IPS-NIHi7 (cell line): ENCODE data around the gene MFAP4.
A peak's percentile ranks its signal among the peaks of the same experiment; 100 is the strongest.

Experiments
- DNase-seq: peaks from one replicate; pipeline ENCODE4 v3.0.0; 2012; ENCODE audit warnings: mixed read lengths; ENCODE audit errors: extremely low spot score

Gene MFAP4

GRCh38 chr17:19385521-19385983 is 1.4 kb downstream of the MFAP4 start:
- DNase-seq = no peak

- no peak for DNase-seq
Measured at GRCh38 chr17:19384723-19385391, 2.1 kb downstream of the MFAP4 start.

- DNase-seq = no peak
Measured at GRCh38 chr17:19383681-19384470, 3.1 kb downstream of the MFAP4 start.

- no peak for DNase-seq
Measured at GRCh38 chr17:19382531-19383444, 4.2 kb downstream of the MFAP4 start.

GRCh38 chr17:19381741-19382444 is 5.1 kb downstream of the MFAP4 start:
- no peak for DNase-seq

GRCh38 chr17:19381361-19381740 is 5.6 kb downstream of the MFAP4 start:
- no peak for DNase-seq

GRCh38 chr17:19380481-19381301 is 6.3 kb downstream of the MFAP4 start:
- DNase-seq = no peak

GRCh38 chr17:19379361-19380065 is 7.5 kb downstream of the MFAP4 start:
- DNase-seq = no peak

- DNase-seq = peak; percentile 27
Measured at GRCh38 chr17:19378416-19379360, 8.3 kb downstream of the MFAP4 start, which contains the start of gene MAPK7. MAPK7 (plus strand) TSS chr17:19378498; CDS start chr17:19378901, 403 bp downstream.

GRCh38 chr17:19377602-19378415 is 9.2 kb downstream of the MFAP4 start:
- DNase-seq = peak; percentile 99

GRCh38 chr17:19376811-19377210 is 10.2 kb downstream of the MFAP4 start:
- DNase-seq = no peak

- DNase-seq = no peak
Measured at GRCh38 chr17:19375732-19376131, 11.3 kb downstream of the MFAP4 start.

GRCh38 chr17:19374136-19374535 is 12.9 kb downstream of the MFAP4 start:
- no peak for DNase-seq

- DNase-seq = no peak
Measured at GRCh38 chr17:19372866-19373504, 14.0 kb downstream of the MFAP4 start.

GRCh38 chr17:19372439-19372838 is 14.6 kb downstream of the MFAP4 start:
- DNase-seq = no peak

- no peak for DNase-seq
Measured at GRCh38 chr17:19372011-19372370, 15.0 kb downstream of the MFAP4 start.

GRCh38 chr17:19371259-19372010 is 15.6 kb downstream of the MFAP4 start:
- no peak for DNase-seq
